Keratinocyte (primary cell): Measurements from ENCODE around the gene EPHA6. TPM values are rescaled to one million over a fixed set of nuclear protein-coding genes. Genes with fewer than 3 reads are reported as not detected.

Experiments used
- DNase-seq: peaks from one replicate; pipeline ENCODE4 v3.0.0-alpha.2; 2011; ENCODE audit warnings: low read depth, missing footprints, low spot score
- FAIRE-seq: peaks from 2 replicates; lab custom pipeline; 2011; peaks lifted over from hg19 to GRCh38; lab: Jason Lieb, UNC
- H2AFZ ChIP-seq: 2 replicates; pipeline ENCODE4 v1.6.0; 2012; ENCODE audit warnings: low read length, control low read depth, inconsistent platforms; ENCODE audit not compliant: control insufficient read depth
- H3K27ac ChIP-seq: 2 replicates; pipeline ENCODE4 v1.5.1; 2011; ENCODE audit warnings: low read length; ENCODE audit not compliant: control insufficient read depth, insufficient read depth
- H3K27me3 ChIP-seq: 3 replicates; pipeline ENCODE4 v1.6.0; 2011; ENCODE audit warnings: low read length; ENCODE audit not compliant: control insufficient read depth, insufficient read depth; ENCODE audit errors: extremely low read depth
- H3K36me3 ChIP-seq, 2 experiments: 2 replicates in 1 of 2; 3 replicates in 1 of 2; pipeline ENCODE4 v1.5.1; 2011; ENCODE audit warnings: low read length in 2 of 2, mild to moderate bottlenecking in 1 of 2; ENCODE audit not compliant: control insufficient read depth in 2 of 2, insufficient read depth in 2 of 2; ENCODE audit errors: extremely low read depth in 1 of 2
- H3K4me1 ChIP-seq: 3 replicates; pipeline ENCODE4 v1.5.1; 2011; ENCODE audit warnings: low read length; ENCODE audit not compliant: control insufficient read depth, insufficient read depth; ENCODE audit errors: extremely low read depth
- H3K4me2 ChIP-seq: 3 replicates; pipeline ENCODE4 v1.6.0; 2011; ENCODE audit warnings: low read depth, low read length; ENCODE audit not compliant: control insufficient read depth, insufficient read depth; ENCODE audit errors: extremely low read depth
- H3K4me3 ChIP-seq, 3 experiments: fragments of 200-600 bp in 1 of 3; sonication (generic) in 1 of 3; 2 replicates in 2 of 3; 3 replicates in 1 of 3; pipeline ENCODE4 v1.5.1; 2011 to 2016; ENCODE audit warnings: low read length in 3 of 3, mild to moderate bottlenecking in 3 of 3, control low read depth in 2 of 3, inconsistent platforms in 1 of 3, low read depth in 1 of 3, mixed read lengths in 1 of 3, mixed run types in 1 of 3, moderate library complexity in 1 of 3; ENCODE audit not compliant: control insufficient read depth in 2 of 3, insufficient read depth in 2 of 3; ENCODE audit errors: extremely low read depth in 1 of 3
- H3K79me2 ChIP-seq: 2 replicates; pipeline ENCODE4 v1.6.0; 2012; ENCODE audit warnings: low read length; ENCODE audit not compliant: control insufficient read depth, insufficient read depth
- H3K9ac ChIP-seq: 3 replicates; pipeline ENCODE4 v1.6.0; 2011; ENCODE audit warnings: low read length; ENCODE audit not compliant: control insufficient read depth, insufficient read depth; ENCODE audit errors: extremely low read depth
- H3K9me1 ChIP-seq: 3 replicates; pipeline ENCODE4 v1.6.0; 2011; ENCODE audit warnings: low read length; ENCODE audit not compliant: control insufficient read depth, insufficient read depth; ENCODE audit errors: extremely low read depth
- H3K9me3 ChIP-seq: 2 replicates; pipeline ENCODE4 v1.5.1; 2012; ENCODE audit warnings: low read depth, low read length; ENCODE audit not compliant: control insufficient read depth
- H4K20me1 ChIP-seq: 3 replicates; pipeline ENCODE4 v1.6.0; 2011; ENCODE audit warnings: low read length; ENCODE audit not compliant: control insufficient read depth, insufficient read depth; ENCODE audit errors: extremely low read depth
- CTCF ChIP-seq, 3 experiments: IDR thresholded peaks in 1 of 3; conservative IDR thresholded peaks in 1 of 3; optimal IDR thresholded peaks in 1 of 3; 2 replicates in 2 of 3; 3 replicates in 1 of 3; pipeline versions ENCODE3 to v1.5.1; 2011; ENCODE audit warnings: low read length in 3 of 3, mild to moderate bottlenecking in 3 of 3, moderate library complexity in 2 of 3, control low read depth in 1 of 3, inconsistent platforms in 1 of 3; ENCODE audit not compliant: insufficient read depth in 2 of 3; ENCODE audit errors: extremely low read depth in 1 of 3
- EZH2 ChIP-seq: IDR thresholded peaks from one replicate; pipeline ENCODE4 v1.6.1; 2012; ENCODE audit warnings: inconsistent platforms, mild to moderate bottlenecking, low read length, moderate library complexity
- dilution Hi-C: fragments of 300-500 bp; cut with MboI; formaldehyde crosslinking; loops from one replicate; pipeline ENCODE4 v1.7.0; 2020; ENCODE audit warnings: low sequenced_read_pairs; ENCODE audit not compliant: extremely low pct_ligation_motif_present
- polyA plus RNA-seq, 5 experiments: library from polyadenylated mRNA; depleted of rRNA in 3 of 5; stranded (reverse) in 3 of 5; stranded (forward) in 1 of 5; unstranded in 1 of 5; fragments of >200 nt; gene quantifications; 1 replicate in 1 of 5; 2 replicates in 3 of 5; 3 replicates in 1 of 5; pipeline versions ENCODE4 v1.2.1 to v1.2.3, GENCODE V29; 2011 to 2012; ENCODE audit warnings: missing spikeins in 2 of 5, low read depth in 1 of 5, low replicate concordance in 1 of 5

Gene EPHA6
- polyA plus RNA-seq, 1 donor (not counting 4 experiments of a cell fraction or from before 2014, with no cell fraction given): not detected

- Histone ChIP-seq H4K20me1 (no peaks in the 10 kb centered on the region), H3K4me2 (no peak overlapping the region), H3K4me3 (no peak overlapping the region), H3K9me3 (no peaks in the 10 kb centered on the region), H3K9me1 (no peaks in the 10 kb centered on the region), H3K79me2 (no peaks in the 10 kb centered on the region), H3K27me3 (no peaks in the 10 kb centered on the region), H3K36me3 (no peaks in the 10 kb centered on the region), H3K27ac (no peak overlapping the region), H3K9ac (no peak overlapping the region), H2AFZ (no peak overlapping the region), H3K4me1 (no peaks in the 10 kb centered on the region)
- TF ChIP-seq CTCF (optimal IDR thresholded peaks at IDR 0.05 in 1 of 3, IDR thresholded peaks at IDR 0.05 in 1 of 3, conservative IDR thresholded peaks at IDR 0.05 in 1 of 3; ENCODE audit: extremely low read depth in 1 of 3, insufficient read depth in 2 of 3, low read length in 3 of 3) (no peak), EZH2 (no peak)
- DNase-seq: no peak
- dilution Hi-C loops: no loop called here
- no peak for FAIRE-seq
Measured at GRCh38 chr3:97488741-97489140, 674.3 kb downstream of the EPHA6 start.

GRCh38 chr3:97495896-97496295, 681.5 kb downstream of the EPHA6 start:
- FAIRE-seq: no peak
- Histone ChIP-seq H3K27ac (no peak overlapping the region), H3K9me1 (no peaks in the 10 kb centered on the region), H3K36me3 (no peaks in the 10 kb centered on the region), H3K4me2 (no peak overlapping the region), H2AFZ (no peak overlapping the region), H3K4me3 (no peak overlapping the region), H3K9ac (no peak overlapping the region), H3K9me3 (no peaks in the 10 kb centered on the region), H3K79me2 (no peaks in the 10 kb centered on the region), H3K4me1 (no peaks in the 10 kb centered on the region), H4K20me1 (no peaks in the 10 kb centered on the region), H3K27me3 (no peaks in the 10 kb centered on the region)
- dilution Hi-C loops: no loop called here
- no peak for TF ChIP-seq EZH2
- TF ChIP-seq CTCF (optimal IDR thresholded peaks at IDR 0.05 in 1 of 3, IDR thresholded peaks at IDR 0.05 in 1 of 3, conservative IDR thresholded peaks at IDR 0.05 in 1 of 3; ENCODE audit: extremely low read depth in 1 of 3, insufficient read depth in 2 of 3, low read length in 3 of 3): no peak
- no peak for DNase-seq
